K562 (cell line): Measurements from ENCODE around the gene PITPNM1.

Source experiments
- CTCF ChIP-seq, 3 experiments: IDR thresholded peaks in 2 of 3; conservative IDR thresholded peaks in 1 of 3; 2 replicates each; pipeline ENCODE4 v1.5.1; 2011 to 2012; ENCODE audit warnings: low read length in 3 of 3, mild to moderate bottlenecking in 3 of 3, control low read depth in 2 of 3, improper control_type of control experiment in 1 of 3, inconsistent platforms in 1 of 3, low read depth in 1 of 3, mixed read lengths in 1 of 3, moderate library complexity in 1 of 3; ENCODE audit not compliant: insufficient read depth in 2 of 3
- ELK1 ChIP-seq: sonication (generic); formaldehyde crosslinking; IDR thresholded peaks from 2 replicates; pipeline ENCODE4 v1.8.1; 2022; ENCODE audit warnings: missing genetic modification reagents
- EP300 ChIP-seq: IDR thresholded peaks from 2 replicates; pipeline ENCODE4 v1.6.1; 2012; ENCODE audit warnings: low read length, improper control_type of control experiment
- FOSL1 ChIP-seq: fragments of 200-800 bp; sonication (Bioruptor generic); conservative IDR thresholded peaks from 2 replicates; pipeline ENCODE4 v1.6.1; 2016; ENCODE audit warnings: missing genetic modification characterization, missing compliant biosample characterization
- HCFC1 ChIP-seq: IDR thresholded peaks from 2 replicates; pipeline ENCODE4 v1.6.1; 2012; ENCODE audit warnings: low read depth, low read length, improper control_type of control experiment
- HDAC8 ChIP-seq: fragments of 450-650 bp; IDR thresholded peaks from 2 replicates; pipeline ENCODE4 v1.6.1; 2016; ENCODE audit warnings: mild to moderate bottlenecking, missing genetic modification characterization, moderate library complexity, missing compliant biosample characterization
- POLR2AphosphoS5 ChIP-seq: IDR thresholded peaks from 2 replicates; pipeline ENCODE4 v1.6.1; 2011; ENCODE audit warnings: mild to moderate bottlenecking, low read depth, low read length, moderate library complexity; ENCODE audit not compliant: control insufficient read depth, insufficient read depth
- SLC30A9 ChIP-seq: fragments of 250-450 bp; sonication (Bioruptor Pico); IDR thresholded peaks from 2 replicates; pipeline ENCODE4 v1.8.0; 2022; ENCODE audit warnings: mild to moderate bottlenecking, moderate library complexity
- SPI1 ChIP-seq: IDR thresholded peaks from 2 replicates; pipeline ENCODE4 v1.6.1; 2011; ENCODE audit warnings: low read depth, low read length, control low read depth, borderline replicate concordance
- TARDBP ChIP-seq: fragments of 450-650 bp; IDR thresholded peaks from 2 replicates; pipeline ENCODE4 v1.6.1; 2016
- ZNF785 ChIP-seq: fragments of 250-450 bp; sonication (Bioruptor Pico); IDR thresholded peaks from 2 replicates; pipeline ENCODE4 v1.4.0; 2020; ENCODE audit warnings: mild to moderate bottlenecking

DNA sequence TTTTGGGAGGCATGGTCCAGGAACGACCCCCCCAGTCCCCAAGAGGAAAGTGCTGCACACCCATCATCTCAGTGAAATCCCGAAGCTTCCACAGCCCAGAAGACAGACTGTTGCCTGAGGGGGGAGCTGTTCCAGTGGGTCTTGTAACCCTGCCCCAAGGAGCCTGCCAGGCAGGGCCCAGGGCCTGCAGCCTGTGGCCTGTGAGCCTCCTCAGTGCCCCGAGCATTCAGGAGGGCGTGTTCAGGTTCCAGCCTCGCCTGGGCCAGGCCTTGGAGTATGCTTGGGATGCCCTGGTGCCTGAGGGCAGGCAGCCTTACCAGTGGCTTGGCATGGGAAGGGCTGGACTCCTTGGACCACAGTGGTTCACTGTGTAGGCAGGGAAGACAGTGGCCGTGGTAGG is 36.0 kb upstream of the PITPNM1 start:
- TF ChIP-seq FOSL1 (tag) = no peak
- TF ChIP-seq SLC30A9 = no peak
- no peak for TF ChIP-seq HDAC8 (tag)
- no peak for TF ChIP-seq TARDBP
- TF ChIP-seq POLR2AphosphoS5 = no peak
- TF ChIP-seq HCFC1 = no peak
- TF ChIP-seq SPI1 = no peak
- no peak for TF ChIP-seq ZNF785 (CRISPR knock-in tag)
- no peak for TF ChIP-seq EP300
- TF ChIP-seq ELK1 (CRISPR knock-in tag) = no peak
- 0 out of 6 replicates have a peak, but pooled peaks of 1 of the 3 experiments have one; percentile 3 for TF ChIP-seq CTCF (IDR thresholded peaks at IDR 0.05 in 2 of 3, conservative IDR thresholded peaks at IDR 0.05 in 1 of 3; ENCODE audit: insufficient read depth in 2 of 3, low read depth in 1 of 3, low read length in 3 of 3)
